Measurements from ENCODE around the gene MYL6B.
"Not testable (repeated sequence)": the region's sequence is repeated elsewhere in the genome, so short reads cannot be mapped to it uniquely, and the experiment has no call there.

The MYL6B gene

DNA sequence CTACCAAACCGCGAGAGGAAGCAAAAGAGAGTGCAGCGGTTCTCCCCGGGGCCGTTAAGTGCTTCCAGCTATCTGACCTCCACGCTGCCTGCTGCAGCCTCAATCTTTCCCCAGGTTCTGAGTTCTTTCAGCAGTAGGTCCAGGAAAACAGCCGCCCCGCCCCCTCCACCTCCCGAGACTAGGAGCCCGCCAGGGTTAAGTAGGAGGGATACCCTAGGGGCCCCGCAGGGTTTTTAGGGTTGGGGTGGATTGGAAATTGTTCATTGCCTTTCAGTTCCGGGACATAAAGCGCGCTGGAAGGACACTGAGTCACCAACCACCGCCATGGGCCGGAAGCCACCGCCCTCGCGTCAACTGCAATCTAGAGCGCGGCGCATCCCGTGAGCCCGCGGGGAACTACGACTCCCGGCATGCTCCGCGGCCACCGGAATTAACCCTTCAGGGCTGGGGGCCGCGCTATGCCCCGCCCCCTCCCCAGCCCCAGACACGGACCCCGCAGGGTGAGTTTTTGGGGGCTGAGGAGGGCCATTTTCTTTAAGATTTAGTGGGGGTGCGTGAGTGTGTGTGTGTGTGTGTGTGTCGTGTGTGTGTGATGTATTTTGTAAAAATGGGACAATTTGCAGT is at the start of gene MYL6B:
TSS of gene MYL6B (plus strand) at position 456 of the 624 bp plus-strand sequence. CDS start 1,332 bp downstream, outside the sequence.
- DNase-seq, result peak; percentile 94

GRCh38 chr12:56102683-56103065 is 49.7 kb upstream of the MYL6B start:
- no peak for DNase-seq

DNA sequence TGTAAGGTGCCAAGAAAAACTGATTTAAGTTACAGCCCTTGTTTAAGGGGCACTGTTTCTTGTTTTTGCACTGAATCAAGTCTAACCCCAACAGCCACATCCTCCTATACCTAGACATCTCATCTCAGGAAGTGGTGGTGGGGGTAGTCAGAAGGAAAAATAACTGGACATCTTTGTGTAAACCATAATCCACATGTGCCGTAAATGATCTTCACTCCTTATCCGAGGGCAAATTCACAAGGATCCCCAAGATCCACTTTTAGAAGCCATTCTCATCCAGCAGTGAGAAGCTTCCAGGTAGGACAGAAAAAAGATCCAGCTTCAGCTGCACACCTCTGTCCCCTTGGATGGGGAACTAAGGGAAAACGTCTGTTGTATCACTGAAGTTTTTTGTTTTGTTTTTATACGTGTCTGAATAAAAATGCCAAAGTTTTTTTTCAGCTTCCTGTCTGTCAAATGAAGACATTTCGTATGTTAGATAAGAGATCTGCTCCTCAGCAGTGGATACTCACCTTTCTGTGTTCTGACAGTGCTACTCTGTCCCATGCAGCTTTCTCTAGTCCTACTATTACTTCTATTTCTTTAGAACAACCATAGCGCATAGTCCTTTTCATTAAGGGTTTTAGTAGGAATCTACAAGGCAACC is 49.2 kb upstream of the MYL6B start:
- no peak for DNase-seq

GRCh38 chr12:56103823-56104108 is 48.6 kb upstream of the MYL6B start:
- no peak for DNase-seq

GRCh38 chr12:56104109-56104814 is 48.1 kb upstream of the MYL6B start, which contains the start of gene PA2G4:
Gene PA2G4, plus strand, starts transcription at chr12:56104559. Its CDS starts 179 bp downstream, at chr12:56104738.
- peak; percentile 100 for DNase-seq

GRCh38 chr12:56104815-56105608 is 47.4 kb upstream of the MYL6B start:
- DNase-seq, result peak; percentile 28

DNA sequence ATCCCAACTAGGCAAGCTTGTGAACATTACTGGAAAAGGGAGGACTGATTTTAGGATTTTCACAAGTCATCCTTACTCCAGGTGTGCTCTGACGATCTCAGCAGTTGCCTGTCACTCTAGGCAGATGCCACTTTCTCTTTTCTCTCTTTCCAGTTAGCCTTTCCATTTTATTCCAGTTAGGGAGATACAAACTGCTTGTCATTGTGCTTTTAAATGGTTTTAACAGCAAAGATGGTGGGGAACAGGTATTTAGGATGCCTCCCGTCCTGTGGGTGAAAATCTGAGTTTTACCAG is 46.8 kb upstream of the MYL6B start:
- no peak for DNase-seq

DNA sequence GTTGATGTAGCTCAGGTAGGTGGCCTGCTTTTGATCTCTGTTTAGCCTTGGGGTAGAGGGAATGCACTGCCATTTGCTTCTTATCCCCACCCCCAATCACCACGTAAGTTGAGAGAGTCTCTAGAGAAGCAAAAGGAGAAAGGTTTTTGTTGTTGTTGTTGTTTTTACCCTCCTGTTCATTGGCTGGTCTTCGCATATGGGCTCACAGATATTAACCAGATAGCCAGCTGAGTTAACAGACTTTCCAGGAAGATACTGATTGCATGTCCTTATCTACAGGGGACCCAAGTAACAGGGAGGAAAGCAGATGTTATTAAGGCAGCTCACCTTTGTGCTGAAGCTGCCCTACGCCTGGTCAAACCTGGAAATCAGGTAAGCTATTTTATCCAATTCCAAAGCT is 45.1 kb upstream of the MYL6B start:
- DNase-seq, result no peak

- DNase-seq, result no peak
Measured at GRCh38 chr12:56110571-56110970, 41.8 kb upstream of the MYL6B start.

- DNase-seq, result no peak
Measured at GRCh38 chr12:56114084-56114483, 38.3 kb upstream of the MYL6B start.

- DNase-seq, result no peak
Measured at GRCh38 chr12:56115329-56115728, 37.1 kb upstream of the MYL6B start.

DNA sequence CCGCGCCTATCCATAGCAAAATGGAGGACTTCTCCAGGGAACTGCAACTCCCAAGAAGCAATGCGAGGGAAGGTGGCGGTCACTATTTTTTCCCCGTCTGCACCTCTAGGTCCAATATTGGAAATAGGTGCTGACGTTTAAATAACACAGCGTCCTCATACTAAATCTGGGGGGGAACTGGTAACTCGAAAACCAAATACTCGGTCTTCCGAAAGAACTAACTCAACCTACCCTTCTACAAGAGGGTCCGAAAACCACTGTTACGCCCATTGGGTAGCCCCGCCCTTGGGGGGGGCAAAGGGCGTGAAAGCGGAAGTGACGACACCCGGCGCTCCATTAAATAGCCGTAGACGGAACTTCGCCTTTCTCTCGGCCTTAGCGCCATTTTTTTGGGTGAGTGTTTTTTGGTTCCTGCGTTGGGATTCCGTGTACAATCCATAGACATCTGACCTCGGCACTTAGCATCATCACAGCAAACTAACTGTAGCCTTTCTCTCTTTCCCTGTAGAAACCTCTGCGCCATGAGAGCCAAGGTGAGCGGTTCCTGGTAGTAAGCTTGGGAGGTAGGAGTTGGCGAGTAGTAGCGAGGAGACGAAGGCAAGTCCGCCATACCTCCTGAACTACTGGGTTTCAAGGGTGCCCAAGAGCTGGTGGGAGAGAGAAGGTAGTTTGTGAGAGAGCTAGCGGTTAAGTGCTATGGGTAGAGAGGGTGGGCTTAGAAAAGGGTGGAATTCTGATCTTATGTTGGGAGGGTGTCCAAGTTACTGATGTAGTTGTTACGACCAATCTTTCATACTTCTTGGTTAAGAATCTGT is 35.9 kb upstream of the MYL6B start, which contains the start of gene RPL41:
TSS of gene RPL41 (plus strand) at position 367 of the 815 bp plus-strand sequence.
- peak; percentile 94 for DNase-seq

GRCh38 chr12:56117082-56117706 is 35.2 kb upstream of the MYL6B start:
- DNase-seq, result not testable (repeated sequence)

GRCh38 chr12:56117778-56118687 is 34.4 kb upstream of the MYL6B start, which contains the start of gene ZC3H10:
Gene ZC3H10, plus strand, starts transcription at chr12:56118266. Its CDS starts 2,297 bp downstream, at chr12:56120563.
- peak; percentile 99 for DNase-seq

DNA sequence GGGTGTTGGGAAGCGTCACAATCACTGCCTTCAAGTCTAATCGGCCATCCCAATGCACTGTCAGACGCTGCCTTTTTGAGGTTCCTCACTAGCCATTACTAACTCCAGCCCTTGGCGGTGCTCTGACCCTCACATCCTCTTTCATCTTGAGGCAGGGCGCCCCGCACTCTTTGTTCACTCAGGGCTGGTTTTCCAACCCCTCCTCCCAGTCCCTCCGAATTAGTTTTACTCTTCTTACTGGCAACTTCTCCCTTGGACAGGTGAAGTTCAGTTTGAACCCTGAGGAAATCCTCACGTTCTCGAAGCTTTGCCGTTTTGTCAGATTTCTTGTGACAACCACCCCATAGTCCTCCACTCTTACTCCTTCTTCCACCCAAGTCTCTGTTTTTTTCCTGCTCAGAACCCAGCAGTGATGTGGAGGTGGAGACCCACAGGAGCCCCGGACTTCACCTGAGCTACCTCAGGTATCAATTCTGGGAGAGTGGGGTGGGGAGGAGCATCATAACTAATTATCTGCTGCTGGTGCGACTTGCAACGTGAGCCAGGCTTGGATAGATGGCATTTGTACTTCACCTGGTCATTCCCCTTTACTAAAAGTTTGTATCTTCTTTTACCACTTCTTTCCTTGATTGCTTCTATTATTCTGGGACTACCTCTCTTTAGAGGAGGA is 33.6 kb upstream of the MYL6B start:
- DNase-seq, result peak; percentile 60

GRCh38 chr12:56119361-56119796 is 33.0 kb upstream of the MYL6B start:
- peak; percentile 79 for DNase-seq

GRCh38 chr12:56120158-56120846 is 32.1 kb upstream of the MYL6B start:
- no peak for DNase-seq

GRCh38 chr12:56121204-56121870 is 31.1 kb upstream of the MYL6B start:
- DNase-seq, result no peak

DNA sequence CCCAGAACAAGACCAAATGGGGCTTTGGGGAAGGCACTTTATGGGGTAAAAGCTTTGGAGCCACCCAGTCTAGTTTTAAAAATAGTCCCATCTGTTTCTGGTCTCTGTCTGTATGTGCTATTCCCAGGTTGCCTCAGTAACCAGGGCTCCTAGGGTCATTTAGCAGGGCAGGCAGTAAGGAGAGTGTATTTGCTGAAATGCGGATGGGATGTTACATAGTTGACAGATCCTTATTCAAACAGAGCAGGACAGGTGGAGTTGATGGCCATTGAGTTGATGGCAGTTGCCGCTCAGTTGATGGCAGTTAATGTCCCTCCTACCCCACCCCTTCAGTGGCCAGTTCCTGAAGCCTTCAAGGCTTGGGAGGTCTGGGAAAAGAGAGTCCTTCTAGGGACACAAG is 29.8 kb upstream of the MYL6B start:
- DNase-seq, result no peak
